ENCODE data around the gene TUT4.

The TUT4 gene

DNA sequence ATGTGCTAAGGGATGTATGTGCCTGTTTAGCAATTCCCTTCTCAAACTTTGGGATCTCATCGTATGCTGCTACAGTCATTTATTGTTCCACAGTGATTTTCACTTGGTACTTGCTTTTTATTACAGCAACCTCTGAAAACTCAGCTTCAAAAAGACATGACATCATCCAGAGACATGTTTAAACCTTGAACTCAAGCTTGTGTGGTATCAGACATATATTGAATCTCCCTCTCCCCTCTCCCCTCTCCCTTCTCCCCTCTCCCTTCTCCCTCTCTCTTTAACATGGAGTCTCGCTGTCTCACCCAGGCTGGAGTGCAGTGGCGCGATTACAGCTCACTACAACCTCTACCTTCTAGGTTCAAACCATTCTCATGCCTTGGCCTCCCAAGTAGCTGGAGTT lies 19.5 kb upstream of the TUT4 start:
- no peak overlapping the region for H3K27ac ChIP-seq
- DNase-seq (ENCODE audit: low read depth, low spot score): no peak

DNA sequence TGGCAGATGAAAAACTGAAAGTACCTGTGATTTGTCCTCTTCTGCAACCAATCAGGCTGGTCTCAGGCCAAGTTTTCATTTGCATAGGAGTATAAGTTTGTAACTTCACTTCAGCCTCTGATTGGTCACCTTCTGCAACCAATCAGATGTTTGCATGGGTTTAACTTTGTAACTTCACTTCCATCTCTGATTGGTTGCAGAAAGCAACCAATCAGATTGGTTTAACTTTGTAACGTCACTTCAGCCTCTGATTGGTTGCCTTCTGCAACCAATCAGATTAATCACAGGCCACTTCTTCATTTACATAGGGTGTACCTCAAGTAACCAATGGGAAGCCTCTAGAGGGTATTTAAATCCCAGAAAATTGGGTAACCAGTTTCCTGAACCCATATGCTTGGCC lies 18.9 kb upstream of the TUT4 start:
- no peak overlapping the region for H3K27ac ChIP-seq
- no peak for DNase-seq (ENCODE audit: low read depth, low spot score)

DNA sequence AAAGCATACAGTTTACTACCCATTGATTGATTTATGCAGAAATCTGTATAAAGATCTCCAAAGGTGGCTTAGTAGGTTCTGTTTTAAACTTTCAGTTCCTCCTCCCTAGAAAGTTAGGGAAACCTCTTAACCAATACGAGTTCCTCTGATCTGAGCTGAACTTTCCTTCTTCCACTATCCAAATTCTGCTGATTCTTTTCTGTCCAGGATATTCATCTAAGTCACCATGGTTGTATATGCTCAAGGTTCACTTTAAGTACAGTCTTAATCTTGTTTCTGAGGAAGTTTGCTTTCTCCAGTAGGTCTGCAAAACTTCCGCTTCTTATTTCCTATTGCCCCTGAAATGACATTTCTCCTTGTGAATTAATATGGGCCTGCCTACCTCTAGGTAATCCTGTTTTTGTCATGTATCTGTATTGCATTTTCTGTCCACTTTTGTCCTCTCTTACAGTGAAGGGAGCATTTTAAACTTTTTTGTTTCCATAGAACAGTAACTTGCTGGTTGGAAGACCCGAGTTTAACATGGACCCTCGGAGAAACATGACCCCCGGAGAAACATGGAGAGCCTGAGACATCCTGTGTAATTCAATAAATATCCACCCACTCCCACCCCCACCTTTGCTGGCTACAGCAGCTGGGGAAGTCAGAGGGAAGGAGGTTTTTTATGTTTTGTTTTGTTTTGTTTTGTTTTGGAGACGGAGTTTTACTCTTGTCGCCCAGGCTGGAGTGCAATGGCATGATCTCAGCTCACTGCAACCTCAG lies 16.7 kb upstream of the TUT4 start:
- DNase-seq (ENCODE audit: low read depth, low spot score): no peak
- no peak overlapping the region for H3K27ac ChIP-seq

DNA sequence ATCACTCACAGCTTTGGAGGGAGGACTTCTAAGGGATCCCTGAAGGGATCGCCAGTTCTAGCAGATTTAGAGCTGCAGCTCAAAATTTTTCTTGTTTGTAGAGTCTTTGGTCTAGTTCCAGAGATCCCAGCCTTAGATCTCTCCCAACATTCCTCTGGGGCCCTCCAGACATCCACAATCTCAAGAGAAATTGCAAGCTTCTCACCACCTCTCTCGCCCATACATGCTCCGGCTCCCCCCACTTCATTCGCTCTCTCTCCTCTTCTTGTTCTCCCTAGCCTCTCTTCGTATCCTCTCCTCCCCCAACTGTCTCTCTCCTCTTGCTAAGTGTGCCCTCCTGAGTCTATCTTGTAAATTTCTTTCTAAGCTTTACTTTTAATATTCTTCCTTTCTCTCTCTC lies 15.1 kb upstream of the TUT4 start:
- H3K27ac ChIP-seq: no peak overlapping the region
- DNase-seq (ENCODE audit: low read depth, low spot score): no peak

DNA sequence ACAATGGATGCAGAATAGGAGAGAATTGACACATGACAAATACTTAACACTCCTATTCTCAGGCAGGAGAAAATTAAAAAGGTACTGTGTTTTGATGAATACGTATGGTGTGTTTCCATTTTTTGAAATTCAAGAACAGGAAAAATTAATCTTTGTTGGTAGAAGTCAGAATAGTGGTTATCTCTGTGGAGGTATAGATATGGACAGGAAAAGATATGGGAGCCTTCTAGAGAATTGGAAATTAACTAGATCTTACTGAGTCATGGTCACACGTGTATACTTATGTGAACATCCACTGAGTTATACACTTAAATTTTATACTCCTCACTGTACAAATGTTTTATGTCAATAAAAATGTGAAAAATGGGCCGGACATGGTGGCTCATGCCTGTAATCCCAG lies 9.9 kb upstream of the TUT4 start:
- no peak for DNase-seq (ENCODE audit: low read depth, low spot score)
- no peak overlapping the region for H3K27ac ChIP-seq

DNA sequence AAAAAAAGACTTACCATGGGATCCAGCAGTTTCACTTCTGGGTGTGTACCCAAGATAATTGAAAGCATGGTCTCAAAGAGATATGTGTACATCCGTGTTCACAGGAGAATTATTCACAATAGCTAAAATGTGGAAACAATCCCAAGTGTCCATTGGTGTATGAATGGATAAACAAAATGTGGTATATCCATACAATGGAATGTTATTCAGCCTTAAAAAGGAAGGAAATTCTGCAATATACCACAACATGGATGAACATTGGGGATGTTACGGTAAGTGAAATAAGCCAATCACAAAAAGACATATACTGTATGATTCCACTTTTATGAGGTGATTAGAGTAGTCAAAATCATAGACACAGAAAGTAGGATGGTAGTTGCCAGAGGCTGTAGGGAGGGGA lies 7.0 kb upstream of the TUT4 start:
- no peak overlapping the region for H3K27ac ChIP-seq
- no peak for DNase-seq (ENCODE audit: low read depth, low spot score)

DNA sequence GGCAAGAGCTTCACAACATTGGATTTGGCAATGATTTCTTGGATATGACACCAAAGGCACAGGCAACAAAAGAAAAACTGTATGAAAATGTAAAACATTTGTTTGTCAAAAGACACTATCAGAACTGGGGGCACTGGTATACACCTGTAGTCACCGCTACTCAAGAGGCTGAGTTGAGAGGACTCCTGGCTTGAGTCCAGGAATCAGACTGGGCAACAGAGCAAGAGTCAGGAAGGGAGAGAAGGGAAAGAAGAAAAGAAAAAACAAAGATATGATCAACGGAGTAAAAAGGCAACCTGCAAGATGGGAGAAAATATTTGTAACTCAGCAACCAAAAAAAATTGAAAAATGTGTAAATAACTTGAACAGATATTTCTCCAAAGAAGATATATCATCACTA lies 6.0 kb upstream of the TUT4 start:
- DNase-seq (ENCODE audit: low read depth, low spot score): no peak
- no peak overlapping the region for H3K27ac ChIP-seq

DNA sequence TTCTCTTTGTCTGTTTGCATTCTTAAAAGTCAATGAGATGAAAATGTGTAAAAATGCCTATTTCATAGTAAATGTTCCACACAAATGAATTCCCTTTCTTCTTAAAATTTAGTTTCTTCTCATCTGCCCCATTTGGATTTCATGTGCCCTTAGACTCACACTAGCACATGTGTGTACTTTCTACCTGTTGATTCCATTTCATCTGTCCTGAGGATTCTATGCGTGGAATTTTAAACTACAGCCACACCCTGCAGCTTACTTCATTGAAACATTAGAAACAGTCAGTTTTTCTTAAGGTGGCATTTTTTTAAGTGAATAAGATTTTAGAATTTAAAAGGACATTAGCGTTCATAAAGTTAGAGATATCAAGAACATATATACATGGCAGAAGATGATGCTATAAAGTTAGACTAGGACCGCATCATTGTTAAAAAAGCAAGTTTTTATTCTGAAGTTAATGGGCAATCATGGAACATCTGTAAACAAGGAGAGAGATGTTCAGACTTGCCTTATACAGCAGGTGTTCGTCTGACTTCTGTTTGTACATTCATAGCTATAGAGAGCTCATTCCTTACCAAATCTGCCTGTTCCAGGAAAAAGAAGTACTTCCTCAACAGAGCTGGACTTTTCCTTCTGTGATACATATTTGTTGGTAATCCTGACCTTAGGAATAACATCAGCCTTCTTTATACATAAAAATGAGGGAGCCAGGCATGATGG lies 3.9 kb upstream of the TUT4 start:
- no peak for DNase-seq (ENCODE audit: low read depth, low spot score)
- peak overlapping the region; percentile 32 for H3K27ac ChIP-seq

DNA sequence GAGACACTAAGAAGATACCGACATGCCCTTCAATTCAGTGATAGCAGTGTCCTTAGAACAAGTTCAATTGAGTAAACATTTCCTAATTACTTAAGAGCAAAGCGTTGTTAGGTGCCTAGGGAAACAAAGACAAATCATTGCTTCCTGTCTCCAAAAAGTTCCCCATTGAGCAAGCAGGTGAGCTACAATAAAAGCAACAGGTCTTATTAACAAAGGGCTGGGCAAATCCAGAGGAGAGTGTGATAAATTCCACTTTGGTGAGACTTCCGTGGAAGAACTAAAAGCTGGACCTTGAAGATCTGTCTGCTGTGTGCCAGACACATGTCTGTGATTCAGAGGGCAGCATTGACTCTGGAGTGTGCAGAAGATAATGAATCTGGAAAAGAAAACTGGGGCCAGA lies 1.9 kb upstream of the TUT4 start:
- peak overlapping the region; percentile 79 for H3K27ac ChIP-seq
- peak; percentile 52 for DNase-seq (ENCODE audit: low read depth, low spot score)

DNA sequence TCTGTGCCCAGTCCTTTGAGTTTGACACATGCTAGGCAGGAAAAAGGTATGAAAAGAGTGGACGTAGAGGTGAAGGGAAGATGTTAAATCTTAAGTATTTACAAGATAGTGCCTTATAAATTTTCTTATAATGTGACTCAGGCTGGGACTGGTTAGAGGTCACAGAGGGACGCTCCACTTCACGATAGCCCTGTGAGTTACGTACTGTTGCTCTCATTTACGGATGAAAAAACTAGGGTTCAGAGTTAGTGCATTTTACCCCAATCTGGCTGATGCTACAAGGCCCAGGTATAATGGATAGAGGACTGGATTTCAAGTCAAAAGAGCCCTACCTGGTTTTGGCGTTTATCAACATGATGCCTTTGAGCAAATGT lies 1.4 kb upstream of the TUT4 start:
- no peak for DNase-seq (ENCODE audit: low read depth, low spot score)
- H3K27ac ChIP-seq: peak overlapping the region; percentile 79

DNA sequence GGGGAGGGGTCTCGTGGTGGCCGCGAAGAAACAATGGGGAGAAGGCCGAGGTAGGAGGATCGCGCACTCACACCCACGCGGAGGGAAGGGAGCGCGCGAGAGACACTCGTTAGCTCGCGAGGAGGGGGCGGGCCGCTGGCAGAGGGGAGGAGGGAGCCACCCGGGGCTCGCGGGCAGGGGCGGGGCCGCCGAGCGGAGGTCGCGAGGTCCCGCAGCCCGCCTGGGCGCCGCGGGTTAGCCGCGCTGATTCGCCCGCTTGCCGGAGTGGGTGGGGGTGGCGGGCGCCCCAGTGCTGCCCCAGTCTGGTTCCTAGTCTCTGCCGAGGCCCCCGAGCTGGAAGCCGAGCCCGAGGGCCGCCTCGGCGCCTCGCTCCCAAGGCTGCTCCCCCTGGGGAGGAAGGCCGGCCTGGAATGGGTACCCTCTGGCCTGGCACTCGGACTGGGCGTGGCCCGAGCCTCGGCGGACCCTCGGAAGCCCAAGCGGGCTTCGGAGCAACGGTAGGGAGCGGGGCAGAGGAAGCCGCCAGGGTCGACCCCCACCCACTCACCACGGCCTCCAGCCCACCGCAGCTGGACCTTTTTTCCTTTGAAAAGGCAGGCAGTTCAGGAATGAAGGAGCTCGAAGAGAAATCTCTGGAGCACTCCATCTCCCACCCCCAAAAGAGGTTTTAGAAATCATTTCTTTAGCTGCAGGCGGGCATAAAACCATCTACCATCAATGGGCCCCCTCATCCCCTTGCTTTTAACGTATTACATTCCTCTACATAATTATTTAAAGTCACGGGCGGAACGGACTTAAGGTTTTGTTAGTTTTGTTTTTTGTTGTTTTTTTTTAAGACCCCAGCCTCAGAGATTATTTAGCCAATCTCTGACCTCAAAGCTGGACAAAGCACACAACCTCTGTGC lies 722 bp upstream of the TUT4 start:
- no peak for DNase-seq (ENCODE audit: low read depth, low spot score)
- H3K27ac ChIP-seq: peak overlapping the region; percentile 79

DNA sequence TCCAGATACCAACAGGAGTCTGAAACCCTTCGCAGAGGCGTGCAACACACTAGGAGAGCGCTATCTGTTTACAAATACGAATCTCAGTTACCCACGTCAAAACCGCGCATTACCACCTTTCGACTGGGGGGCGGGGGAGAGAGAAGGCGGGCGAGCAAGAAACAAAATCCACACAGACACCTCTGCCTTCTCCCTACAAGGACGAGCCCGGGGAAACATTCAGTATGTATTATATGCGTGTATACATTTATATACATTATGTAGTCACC lies 722 bp downstream of the TUT4 start:
- peak overlapping the region; percentile 79 for H3K27ac ChIP-seq
- peak; percentile 58 for DNase-seq (ENCODE audit: low read depth, low spot score)

DNA sequence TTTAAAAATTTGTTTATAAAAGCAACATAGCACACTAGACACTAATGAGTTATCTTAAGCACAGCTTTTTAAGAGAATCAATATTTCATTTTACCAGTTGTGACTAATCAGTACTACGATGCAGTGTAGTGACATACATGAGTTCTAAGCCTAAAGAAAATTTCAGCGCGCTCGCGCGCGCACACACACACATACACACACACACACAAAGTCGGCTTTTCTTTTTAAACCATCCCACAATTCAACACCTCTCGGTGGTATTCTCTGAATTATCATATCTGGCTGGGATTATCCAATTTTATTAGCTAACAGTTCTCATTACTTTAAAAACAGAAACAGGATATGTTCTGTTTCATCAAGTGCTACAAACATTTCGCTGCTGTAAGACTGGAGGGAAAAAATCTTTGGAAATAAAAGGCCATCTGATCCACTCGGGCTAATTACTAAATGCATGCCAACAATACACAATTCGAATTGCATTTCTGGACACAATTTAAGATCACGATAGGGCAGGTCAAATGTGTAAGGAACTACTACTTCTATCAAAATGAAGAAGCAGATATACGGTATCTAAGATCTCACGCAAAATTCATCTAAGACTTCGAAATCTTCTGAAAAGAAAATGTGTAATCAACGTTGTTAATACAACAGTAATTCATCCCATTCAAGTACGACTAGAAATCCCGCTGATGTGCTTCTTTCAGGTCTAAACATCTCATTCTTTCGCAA lies 1.2 kb downstream of the TUT4 start:
- peak overlapping the region; percentile 79 for H3K27ac ChIP-seq
- DNase-seq (ENCODE audit: low read depth, low spot score): no peak

DNA sequence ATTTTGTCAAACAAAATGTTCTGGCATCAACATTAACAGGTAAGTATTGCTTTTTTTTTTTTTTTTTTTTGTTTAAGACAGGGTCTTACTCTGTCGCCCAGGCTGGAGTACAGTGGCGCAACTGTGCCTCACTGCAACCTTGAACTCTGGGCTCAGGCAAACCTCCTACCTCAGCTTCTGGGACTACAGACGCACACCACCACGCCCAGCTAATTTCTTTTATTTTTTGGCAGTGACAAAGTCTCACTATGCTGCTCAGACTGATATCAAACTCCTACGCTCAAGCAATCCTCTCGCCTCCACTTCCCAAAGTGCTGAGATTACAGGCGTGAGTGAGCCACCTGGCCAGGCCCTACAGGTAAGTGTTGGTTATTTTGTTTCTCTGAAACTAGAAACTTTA lies 2.4 kb downstream of the TUT4 start:
- no peak for DNase-seq (ENCODE audit: low read depth, low spot score)
- no peak overlapping the region for H3K27ac ChIP-seq

DNA sequence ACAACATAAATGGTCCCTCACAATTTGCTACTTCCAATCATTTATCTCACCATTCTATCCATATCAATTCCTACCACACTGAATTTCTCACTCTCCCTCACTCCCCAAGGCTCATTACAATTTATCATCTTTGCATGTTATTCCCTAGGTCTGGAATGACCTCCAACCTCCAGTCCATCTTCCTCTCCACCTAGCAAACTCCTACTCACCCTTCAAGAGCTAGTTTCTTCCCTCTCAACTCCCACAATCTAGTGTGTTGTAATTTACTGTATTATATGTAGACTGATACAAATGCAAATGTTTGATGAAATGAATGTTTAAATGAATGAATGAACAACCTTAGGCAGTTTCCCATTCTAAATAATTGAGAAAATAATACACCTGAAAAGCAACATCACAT lies 3.6 kb downstream of the TUT4 start:
- H3K27ac ChIP-seq: no peak overlapping the region
- DNase-seq (ENCODE audit: low read depth, low spot score): no peak

DNA sequence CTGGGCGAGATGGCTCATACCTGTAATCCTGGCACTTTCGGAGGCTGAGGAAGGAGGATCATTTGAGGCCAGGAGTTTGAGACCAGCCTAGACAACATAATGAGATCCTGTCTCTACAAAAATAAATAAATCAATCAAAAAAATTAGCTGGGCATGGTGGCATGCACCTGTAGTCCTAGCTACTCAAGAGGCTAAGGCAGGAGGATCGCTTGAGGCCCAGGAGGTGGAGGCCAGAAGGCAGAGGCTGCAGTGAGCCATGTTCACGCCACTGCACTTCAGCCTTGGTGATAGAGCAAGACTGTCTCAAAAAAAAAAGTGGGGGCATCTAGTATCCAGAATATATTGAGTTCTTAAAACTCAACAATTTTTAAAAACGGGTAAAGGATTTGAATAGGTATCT lies 6.0 kb downstream of the TUT4 start:
- no peak overlapping the region for H3K27ac ChIP-seq
- DNase-seq (ENCODE audit: low read depth, low spot score): no peak

DNA sequence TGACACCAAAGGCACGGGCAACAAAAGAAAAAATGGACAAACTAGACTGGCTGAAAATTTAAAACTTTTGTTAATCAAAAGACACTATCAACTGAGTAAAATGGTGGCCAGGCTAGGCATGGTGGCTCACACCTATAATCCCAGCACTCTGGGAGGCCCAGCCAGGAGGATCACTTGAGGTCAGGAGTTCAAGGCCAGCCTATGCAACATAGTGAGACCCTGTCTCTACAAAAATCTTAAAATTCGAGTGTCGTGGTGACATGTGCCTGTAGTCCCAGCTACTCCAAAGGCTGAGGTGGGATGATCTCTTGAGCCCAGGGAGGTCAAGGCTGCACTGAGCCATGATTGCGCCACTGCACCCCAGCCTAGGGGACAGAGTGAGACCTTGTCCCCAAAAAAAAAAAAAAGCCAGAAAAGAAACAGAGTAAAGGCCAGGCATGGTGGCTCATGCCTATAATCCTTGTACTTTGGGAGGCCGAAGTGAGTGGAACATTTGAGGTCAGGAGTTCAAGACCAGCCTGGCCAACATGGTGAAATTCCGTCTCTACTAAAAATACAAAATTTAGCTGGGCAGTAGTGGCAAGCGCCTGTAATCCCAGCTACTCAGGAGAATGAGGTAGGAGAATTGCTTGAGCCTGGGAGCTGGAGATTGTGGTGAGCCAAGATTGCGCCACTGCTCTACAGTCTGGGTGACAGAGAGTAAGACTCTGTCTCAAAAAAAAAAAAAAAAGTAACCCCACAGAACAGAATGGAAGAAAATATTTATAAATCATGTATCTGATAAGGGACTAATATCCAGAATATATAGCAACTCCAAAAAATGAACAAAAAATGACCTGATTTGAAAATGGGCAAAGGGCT lies 8.0 kb downstream of the TUT4 start:
- no peak overlapping the region for H3K27ac ChIP-seq
- DNase-seq (ENCODE audit: low read depth, low spot score): no peak

DNA sequence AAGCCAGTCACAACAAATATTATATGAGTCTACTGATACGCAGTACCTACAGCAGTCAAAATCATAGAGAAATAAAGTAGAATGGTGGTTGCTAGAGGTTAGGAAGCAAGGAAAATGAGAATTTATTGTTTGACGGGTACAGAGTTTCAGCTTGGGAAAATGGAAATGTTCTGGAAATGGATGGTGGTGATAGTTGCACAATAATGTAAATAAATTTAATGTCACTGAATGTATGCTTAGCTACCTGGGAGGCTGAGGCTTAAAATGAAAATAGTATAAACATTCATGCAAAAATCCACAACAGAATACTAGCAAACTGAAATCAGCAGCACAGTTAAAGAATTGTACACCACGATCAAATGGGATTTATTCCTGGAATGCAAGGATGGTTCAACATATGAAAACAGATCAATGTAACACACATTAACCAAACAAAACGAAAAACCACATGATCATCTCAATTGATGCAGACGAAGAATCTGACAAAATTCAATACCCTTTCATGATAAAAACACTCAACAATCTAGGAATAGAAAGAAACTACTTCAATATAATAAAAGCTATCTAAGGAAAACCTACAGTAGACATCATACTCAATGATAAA lies 10.7 kb downstream of the TUT4 start:
- H3K27ac ChIP-seq: no peak overlapping the region
- DNase-seq (ENCODE audit: low read depth, low spot score): no peak

Measured in epithelial cell of prostate (primary cell).